Glomerular visceral epithelial cell (primary cell): Measurements from ENCODE around the gene LEKR1.
"Not testable (repeated sequence)": the region's sequence is repeated elsewhere in the genome, so short reads cannot be mapped to it uniquely, and the experiment has no call there.

Source experiments
- DNase-seq: peaks from one replicate; pipeline ENCODE4 v3.0.0-alpha.2; 2016; ENCODE audit errors: extremely low spot score

LEKR1 gene

DNA sequence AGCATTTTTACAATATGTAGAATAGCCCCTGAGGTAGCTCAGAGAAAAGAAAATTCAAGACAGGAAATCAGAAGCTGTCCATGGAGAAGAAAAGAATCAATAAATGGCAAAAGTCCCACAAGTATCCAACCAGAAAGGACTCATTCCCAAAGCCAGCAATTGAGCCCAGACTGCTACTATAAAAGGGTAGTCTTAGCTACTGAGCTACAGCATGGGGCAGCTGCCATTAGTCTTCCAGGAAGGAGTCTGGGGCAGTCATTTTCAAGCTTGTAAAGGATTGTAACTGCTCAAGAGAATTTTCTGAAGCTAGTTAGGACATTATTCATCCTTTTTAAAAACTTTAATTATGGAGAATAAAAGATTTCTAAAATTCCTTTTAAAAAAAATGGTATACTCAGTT is 10.5 kb downstream of the LEKR1 start:
- DNase-seq = no peak

DNA sequence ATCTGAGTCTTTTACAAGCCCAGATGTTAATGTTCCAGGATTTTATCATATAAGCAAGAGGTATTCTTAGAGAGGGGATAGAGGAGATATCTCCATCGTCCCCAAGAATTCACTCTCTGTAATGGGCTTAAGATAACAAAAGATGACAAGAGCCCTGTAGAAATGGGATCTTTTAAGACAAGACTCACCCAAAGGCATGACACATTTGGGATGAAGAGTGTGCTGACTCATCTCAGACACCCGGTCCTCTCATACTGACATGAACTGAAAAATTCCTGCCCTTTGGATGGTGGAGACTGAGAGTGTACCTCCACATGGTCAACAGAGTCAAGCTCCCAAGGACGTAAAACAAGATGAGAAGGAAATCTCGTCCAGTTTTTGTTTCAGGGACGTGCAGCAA is 11.0 kb downstream of the LEKR1 start:
- DNase-seq = no peak

- no peak for DNase-seq
Measured at GRCh38 chr3:156838035-156838434, 11.9 kb downstream of the LEKR1 start.

GRCh38 chr3:156840826-156841689 is 14.9 kb downstream of the LEKR1 start:
- DNase-seq = no peak

GRCh38 chr3:156843071-156843808 is 17.1 kb downstream of the LEKR1 start:
- DNase-seq = no peak

DNA sequence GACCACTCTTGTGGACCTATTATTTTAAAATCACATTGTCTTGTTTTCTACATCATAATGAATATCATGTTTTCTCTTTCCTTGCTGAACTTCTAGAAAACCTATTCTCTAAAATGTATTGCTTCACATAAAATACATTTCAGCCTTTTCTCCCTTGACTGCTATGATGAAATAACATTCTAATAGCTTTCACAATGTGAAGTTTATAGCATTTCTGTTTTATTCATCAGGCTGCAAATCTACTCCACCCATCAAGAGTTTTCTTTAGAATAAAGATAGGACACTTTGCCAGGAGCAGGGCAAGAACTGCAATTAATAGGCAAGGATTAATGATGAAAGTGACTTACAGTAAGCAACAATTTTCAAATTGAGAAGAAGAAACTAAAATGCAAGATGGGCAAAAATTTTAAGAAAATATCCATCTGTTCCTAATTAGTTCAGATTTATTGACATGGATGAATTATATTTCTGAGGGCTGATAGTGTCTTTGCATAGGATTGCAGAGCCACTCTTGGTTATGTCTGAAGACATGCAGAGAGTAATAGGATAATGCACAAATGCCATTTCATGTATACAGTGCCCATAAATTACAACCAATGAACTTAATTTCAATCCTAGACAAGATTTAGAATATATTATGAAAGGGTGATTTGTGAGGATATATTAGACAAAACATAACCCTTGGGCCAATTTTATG is 21.7 kb downstream of the LEKR1 start:
- no peak for DNase-seq

- no peak for DNase-seq
Measured at GRCh38 chr3:156859578-156859977, 33.4 kb downstream of the LEKR1 start.

GRCh38 chr3:156860873-156861272 is 34.7 kb downstream of the LEKR1 start:
- no peak for DNase-seq

DNA sequence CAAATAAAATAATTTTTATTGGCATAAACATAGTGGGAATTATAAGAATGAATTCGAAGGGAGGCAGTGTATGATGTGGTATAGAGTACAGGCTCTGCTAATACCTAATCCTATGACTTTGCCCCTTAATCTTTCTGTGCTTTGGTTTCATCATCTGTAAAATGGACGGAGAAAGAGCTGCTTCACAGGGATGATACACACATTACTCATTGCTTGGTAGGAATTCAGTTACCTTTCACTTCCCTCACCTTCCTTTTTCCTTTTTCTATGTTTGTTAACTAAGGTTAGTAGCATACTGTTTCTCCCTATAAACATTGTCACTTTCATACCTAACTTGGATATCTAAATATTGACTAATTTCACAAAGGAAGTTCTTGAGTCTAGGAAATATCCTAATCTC is 36.2 kb downstream of the LEKR1 start:
- no peak for DNase-seq

DNA sequence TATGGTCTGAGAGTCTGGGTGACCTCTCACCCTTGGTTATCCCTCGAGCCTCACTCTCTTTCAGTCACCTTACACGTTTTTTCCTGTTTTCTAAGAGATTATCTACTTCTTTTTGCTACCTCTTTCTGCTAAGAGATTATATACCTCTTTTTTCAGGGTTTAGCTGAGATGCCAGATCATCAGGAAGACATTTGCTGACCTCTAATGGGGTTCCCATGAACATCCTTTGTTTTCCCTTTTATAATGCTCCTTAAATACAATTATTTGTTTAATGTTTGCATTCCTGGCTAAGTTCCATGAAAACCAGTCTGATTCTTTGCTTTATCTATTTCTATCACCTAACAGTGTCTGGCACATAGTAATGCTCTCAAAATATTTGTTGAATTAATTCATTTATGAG is 39.6 kb downstream of the LEKR1 start:
- DNase-seq = no peak

- no peak for DNase-seq
Measured at GRCh38 chr3:156867174-156867573, 41.0 kb downstream of the LEKR1 start.

DNA sequence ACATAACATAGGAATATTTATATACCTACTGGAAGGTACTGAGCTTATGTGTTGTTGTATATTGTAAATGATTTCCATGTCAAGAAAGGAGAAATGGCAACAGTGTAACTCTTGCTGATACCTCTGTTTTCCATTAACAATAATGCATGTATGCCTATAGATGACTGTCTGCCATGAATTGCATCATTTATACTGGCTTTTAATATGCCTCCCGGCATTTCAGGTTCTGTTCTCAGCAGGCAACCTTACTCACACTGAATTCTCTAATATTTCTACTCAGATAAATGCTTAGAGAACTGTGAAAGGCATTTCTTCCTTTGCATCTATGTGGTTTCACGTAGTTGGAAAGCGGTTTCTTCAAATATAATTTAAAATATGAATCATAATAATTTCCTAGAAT is 41.8 kb downstream of the LEKR1 start:
- DNase-seq = no peak

GRCh38 chr3:156873906-156874305 is 47.8 kb downstream of the LEKR1 start:
- DNase-seq = no peak

GRCh38 chr3:156879491-156879890 is 53.3 kb downstream of the LEKR1 start:
- not testable (repeated sequence) for DNase-seq

DNA sequence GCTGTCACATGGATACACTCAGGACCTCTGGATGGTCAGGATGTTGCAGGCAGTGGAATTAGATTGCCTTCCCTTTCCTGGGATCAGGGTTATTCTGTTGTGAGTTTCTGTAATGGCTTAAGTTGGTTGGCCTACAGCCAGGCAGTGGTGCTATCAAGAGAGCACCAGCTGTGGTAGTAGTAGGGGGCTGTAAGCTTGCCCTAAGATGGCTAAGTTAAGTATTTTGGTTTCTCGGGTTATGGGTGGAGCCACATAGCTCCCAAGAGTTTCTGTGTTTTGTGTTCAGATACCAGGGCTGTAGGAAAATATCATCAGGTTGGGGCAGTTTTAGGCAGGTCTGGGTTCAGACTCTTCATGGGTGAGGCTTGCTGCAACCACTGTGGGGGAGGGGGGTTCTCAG is 59.6 kb downstream of the LEKR1 start:
- no peak for DNase-seq

DNA sequence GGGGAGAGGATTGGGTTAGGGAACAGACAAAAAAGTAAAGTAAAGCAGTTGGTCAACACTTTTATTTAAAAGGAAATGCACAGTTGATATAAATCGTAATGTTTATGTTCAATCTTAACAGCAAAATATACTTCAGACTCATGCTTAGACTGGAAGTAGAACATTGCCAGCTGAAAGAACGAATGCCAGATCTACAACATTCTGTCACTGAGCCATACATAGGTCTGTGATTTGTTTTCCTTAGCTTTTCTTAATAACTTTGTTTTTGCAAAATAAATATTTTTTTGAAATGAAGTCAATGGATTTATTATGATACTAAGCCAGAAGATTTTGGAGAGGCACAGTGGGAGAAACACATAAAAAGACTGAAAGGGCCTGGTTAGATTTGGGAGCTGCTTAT is 62.0 kb downstream of the LEKR1 start:
- DNase-seq = no peak

DNA sequence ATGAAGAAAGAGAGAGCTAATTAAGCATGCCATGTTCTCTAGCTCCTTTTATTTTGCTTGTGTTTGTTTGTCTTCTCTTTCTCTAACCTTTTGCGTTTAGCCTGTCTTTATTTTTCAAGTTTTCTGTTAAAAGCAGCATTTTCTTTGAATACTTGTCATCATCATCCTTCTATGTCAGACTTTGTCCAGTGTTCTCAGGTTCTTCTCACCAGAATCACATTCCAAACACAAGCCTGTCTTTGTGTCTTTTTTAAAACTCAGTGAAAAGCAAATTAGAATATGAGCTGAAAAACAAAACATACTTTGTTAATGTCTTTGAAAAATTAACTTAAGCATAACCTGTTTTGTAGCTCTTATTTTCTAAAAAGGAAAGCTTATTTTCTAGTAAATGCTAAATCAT is 62.4 kb downstream of the LEKR1 start:
- no peak for DNase-seq

- DNase-seq = no peak
Measured at GRCh38 chr3:156892701-156893100, 66.5 kb downstream of the LEKR1 start.

DNA sequence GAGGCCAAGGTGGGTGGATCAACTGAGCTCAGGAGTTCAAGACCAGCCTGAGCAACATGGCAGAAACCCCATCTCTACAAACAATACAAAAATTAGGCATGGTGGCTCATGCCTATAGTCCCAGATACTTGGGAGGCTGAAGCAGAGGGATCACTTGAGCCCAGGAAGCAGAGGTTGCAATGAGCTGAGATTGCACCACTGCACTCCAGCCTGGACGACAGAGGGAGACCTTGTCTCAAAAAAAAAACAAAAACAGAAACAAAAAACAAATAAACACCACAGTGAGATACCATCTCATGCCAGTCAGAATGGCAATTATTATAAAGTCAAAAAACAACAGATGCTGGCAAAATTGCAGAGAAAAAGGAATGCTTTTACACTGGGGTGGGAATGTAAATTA is 69.2 kb downstream of the LEKR1 start:
- DNase-seq = not testable (repeated sequence)

- DNase-seq = not testable (repeated sequence)
Measured at GRCh38 chr3:156897851-156898250, 71.7 kb downstream of the LEKR1 start.

DNA sequence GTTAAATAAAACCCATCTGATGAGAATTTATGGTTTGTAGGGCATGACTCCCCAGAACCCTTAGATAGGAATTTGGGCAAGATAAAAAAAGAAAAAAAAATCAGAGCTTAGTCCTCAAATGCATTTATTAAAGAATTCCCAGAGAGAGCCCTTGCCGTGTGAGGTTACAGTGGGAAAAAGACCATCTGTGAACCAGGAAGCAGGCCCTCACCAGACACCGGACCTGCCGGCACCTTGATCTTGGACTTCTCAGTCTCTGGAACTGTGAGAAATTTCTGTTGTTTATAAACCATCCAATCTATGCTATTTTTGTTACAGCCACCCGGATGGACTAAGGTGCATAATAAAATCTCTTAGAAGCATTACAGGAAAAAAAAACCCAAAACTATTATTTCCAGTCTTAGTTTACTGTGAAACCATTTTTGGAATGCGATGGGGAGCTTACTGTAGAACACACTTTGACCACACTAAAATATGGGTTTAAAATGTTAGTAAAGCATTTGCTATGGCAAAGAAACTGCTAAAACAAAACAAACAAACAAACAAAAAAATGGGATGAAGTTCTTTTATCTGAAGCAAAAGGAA is 72.2 kb downstream of the LEKR1 start:
- DNase-seq = no peak

DNA sequence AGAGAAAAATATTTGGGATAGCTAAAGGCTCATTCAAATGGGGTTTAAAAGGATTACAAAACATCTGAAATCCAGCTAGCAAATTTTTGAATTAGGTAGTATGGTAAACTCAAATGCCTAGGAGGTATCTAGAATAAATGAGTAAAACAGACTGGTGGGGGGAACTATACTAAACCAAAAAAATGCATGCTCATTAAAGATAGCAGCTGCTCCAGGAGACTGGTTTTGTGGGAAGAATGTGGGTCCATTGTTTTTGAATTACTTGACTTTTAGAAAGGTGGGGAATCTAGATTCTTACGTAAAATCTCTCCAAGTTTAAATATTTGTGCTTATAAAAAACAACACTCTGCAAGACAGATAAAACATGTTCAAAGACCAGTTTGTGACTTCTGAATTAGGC is 73.8 kb downstream of the LEKR1 start:
- no peak for DNase-seq
